RWPE2 (cell line): Measurements from ENCODE around the gene ARID3B.
A peak's percentile ranks its signal among the peaks of the same experiment; 100 is the strongest.

Source experiments
- ATAC-seq: fragments of 200-7000 bp; cut with Tn5 transposase; 3 replicates; pipeline ENCODE4 v1.9.1; 2021; ENCODE audit warnings: low read depth
- DNase-seq: peaks from one replicate; pipeline ENCODE4 v3.0.0-alpha.2; 2020; ENCODE audit warnings: low spot score
- H3K27ac ChIP-seq: fragments of 450-650 bp; 2 replicates; pipeline ENCODE4 v1.5.1; 2017; ENCODE audit warnings: mild to moderate bottlenecking; ENCODE audit not compliant: poor library complexity, severe bottlenecking
- H3K27me3 ChIP-seq: fragments of 250-450 bp; sonication (Bioruptor Pico); 2 replicates; pipeline ENCODE4 v1.5.1; 2021; ENCODE audit warnings: mild to moderate bottlenecking, moderate library complexity; ENCODE audit not compliant: insufficient read depth, poor library complexity, severe bottlenecking
- H3K36me3 ChIP-seq: fragments of 250-450 bp; sonication (Bioruptor Pico); 2 replicates; pipeline ENCODE4 v1.5.1; 2020; ENCODE audit warnings: low read depth, mild to moderate bottlenecking, moderate library complexity
- H3K4me1 ChIP-seq: fragments of 250-450 bp; sonication (Bioruptor Pico); 2 replicates; pipeline ENCODE4 v1.5.1; 2021; ENCODE audit warnings: mild to moderate bottlenecking, moderate library complexity; ENCODE audit not compliant: insufficient read depth, poor library complexity, severe bottlenecking
- H3K4me3 ChIP-seq: fragments of 250-450 bp; sonication (Bioruptor Pico); 2 replicates; pipeline ENCODE4 v1.5.1; 2021; ENCODE audit warnings: mild to moderate bottlenecking, moderate library complexity; ENCODE audit not compliant: severe bottlenecking
- H3K9me3 ChIP-seq: fragments of 250-450 bp; sonication (Bioruptor Pico); 2 replicates; pipeline ENCODE4 v1.5.1; 2021; ENCODE audit warnings: mild to moderate bottlenecking, moderate library complexity; ENCODE audit not compliant: severe bottlenecking
- TF ChIP-seq, protein P1 (sequence below): fragments of 450-650 bp; IDR thresholded peaks from one replicate; pipeline ENCODE4 v1.5.1; 2017; ENCODE audit warnings: mild to moderate bottlenecking, moderate library complexity; ENCODE audit not compliant: poor library complexity, severe bottlenecking

ARID3B gene

DNA sequence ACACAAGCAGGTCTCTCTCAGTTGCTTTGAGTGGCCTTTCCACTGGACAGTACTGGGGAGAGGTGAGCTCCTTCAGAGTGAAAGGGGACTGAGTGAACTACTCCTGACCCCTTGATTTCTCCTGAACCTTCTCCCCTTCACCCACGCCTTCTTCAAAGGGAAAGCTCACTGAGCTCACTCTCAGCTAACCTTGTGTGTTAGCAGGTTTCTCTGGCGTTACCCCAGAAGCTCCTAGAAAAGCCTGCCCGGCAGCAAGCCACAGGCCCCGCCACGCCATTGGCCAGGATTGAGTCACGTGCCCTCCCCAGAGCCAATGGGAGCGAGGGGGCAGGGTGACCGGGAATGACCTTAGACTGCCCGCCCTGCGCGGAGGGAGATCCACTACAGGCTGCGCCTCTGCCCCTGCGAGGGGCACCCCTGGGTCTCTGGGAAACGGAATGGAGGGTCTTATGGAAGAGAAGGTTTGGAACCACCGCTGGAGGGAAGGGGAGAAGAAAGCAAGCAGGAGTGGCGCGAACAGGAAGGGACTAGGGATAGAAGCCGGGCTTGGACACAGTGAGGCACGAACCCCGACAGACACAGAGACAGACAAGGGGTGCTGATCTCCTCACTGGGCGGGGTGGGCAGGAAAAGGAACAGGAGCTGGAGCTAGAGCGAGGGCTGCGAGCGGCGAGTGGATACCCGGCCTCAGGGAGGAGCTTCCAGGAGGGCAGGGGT, 57.3 kb downstream of the ARID3B start:
- TF ChIP-seq, protein P1, sequence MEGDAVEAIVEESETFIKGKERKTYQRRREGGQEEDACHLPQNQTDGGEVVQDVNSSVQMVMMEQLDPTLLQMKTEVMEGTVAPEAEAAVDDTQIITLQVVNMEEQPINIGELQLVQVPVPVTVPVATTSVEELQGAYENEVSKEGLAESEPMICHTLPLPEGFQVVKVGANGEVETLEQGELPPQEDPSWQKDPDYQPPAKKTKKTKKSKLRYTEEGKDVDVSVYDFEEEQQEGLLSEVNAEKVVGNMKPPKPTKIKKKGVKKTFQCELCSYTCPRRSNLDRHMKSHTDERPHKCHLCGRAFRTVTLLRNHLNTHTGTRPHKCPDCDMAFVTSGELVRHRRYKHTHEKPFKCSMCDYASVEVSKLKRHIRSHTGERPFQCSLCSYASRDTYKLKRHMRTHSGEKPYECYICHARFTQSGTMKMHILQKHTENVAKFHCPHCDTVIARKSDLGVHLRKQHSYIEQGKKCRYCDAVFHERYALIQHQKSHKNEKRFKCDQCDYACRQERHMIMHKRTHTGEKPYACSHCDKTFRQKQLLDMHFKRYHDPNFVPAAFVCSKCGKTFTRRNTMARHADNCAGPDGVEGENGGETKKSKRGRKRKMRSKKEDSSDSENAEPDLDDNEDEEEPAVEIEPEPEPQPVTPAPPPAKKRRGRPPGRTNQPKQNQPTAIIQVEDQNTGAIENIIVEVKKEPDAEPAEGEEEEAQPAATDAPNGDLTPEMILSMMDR: no peak
- DNase-seq: peak; percentile 97
- Histone ChIP-seq H3K27me3 (no peaks in the 10 kb centered on the region), H3K36me3 (peaks cover 15% of the 10 kb centered on the region; the same call in 1 of the 2 replicates), H3K27ac (peak overlapping the region; percentile 64), H3K4me3 (peak overlapping the region; percentile 43), H3K9me3 (no peaks in the 10 kb centered on the region), H3K4me1 (peaks cover 9% of the 10 kb centered on the region)
- ATAC-seq: peak; percentile 94

DNA sequence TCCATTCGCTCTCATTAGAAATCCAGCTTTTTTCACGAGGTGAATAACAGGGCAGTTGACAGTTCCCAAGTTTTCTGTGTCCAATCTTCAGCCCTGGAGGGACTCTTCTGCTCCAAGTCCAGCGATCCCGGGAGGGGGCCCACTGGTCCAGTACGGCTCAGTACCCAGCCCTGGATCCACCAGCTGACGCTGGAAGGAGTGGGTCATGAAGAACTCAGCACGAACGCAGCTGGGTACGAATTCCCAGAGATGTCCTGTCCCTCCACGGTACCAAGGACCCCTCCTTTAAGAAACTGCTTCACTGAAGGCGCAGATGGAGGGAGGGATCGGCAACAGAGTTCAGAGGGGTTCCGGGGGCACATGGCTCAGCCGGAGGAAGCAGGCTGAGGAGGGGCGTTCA, 58.1 kb downstream of the ARID3B start:
- no peaks in the 10 kb centered on the region for H3K9me3 ChIP-seq
- H3K4me1 ChIP-seq: peaks cover 9% of the 10 kb centered on the region
- TF ChIP-seq, protein P1: no peak
- H3K27ac ChIP-seq: peak overlapping the region; percentile 64
- DNase-seq: no peak
- H3K36me3 ChIP-seq: peaks cover 10% of the 10 kb centered on the region; the same call in 1 of the 2 replicates
- ATAC-seq: no peak
- no peaks in the 10 kb centered on the region for H3K27me3 ChIP-seq
- H3K4me3 ChIP-seq: peak overlapping the region; percentile 43

DNA sequence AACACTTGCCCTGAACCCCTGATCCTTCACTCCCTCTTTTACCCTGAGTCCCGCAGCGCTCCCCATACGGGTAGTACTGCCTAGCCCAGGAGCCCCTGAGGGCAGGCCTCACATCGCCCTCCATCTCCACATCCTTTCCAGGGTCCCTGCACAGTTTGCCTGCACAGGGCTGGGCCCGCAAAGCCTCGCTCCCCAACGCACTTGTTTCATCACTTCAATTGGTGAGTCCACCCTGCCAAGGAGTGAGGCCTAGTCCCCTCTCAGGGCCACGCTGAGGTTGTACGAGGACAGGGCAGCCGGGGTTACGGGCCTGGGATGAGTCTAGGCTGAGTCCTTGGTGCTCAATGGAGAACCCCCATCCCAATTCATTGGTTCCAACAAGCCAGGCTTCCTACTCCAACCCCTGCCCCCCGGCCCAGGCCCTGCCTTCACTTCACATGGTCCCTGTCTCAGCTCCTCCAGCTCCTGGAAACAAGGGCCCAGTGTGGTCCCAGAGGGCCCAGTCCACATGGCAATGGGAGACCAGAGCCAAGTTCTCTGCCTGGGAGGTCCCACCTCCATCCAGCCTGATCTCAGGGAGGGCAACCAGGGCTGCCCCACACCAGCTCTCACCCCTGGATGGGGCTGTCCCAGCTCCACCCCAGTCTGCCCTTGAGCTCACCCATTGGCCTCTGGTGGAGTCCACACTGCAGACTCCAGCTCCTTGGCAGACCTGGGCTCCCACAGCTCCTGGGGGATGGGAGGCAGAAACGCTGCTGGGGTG, 62.2 kb downstream of the ARID3B start:
- peak; percentile 80 for DNase-seq
- H3K36me3 ChIP-seq: no peaks in the 10 kb centered on the region
- H3K4me3 ChIP-seq: no peak overlapping the region
- H3K4me1 ChIP-seq: peaks cover 5% of the 10 kb centered on the region
- TF ChIP-seq, protein P1: no peak
- no peak; the same call in 2 of the 3 replicates for ATAC-seq
- no peak overlapping the region for H3K27ac ChIP-seq
- H3K27me3 ChIP-seq: no peaks in the 10 kb centered on the region
- no peaks in the 10 kb centered on the region for H3K9me3 ChIP-seq

DNA sequence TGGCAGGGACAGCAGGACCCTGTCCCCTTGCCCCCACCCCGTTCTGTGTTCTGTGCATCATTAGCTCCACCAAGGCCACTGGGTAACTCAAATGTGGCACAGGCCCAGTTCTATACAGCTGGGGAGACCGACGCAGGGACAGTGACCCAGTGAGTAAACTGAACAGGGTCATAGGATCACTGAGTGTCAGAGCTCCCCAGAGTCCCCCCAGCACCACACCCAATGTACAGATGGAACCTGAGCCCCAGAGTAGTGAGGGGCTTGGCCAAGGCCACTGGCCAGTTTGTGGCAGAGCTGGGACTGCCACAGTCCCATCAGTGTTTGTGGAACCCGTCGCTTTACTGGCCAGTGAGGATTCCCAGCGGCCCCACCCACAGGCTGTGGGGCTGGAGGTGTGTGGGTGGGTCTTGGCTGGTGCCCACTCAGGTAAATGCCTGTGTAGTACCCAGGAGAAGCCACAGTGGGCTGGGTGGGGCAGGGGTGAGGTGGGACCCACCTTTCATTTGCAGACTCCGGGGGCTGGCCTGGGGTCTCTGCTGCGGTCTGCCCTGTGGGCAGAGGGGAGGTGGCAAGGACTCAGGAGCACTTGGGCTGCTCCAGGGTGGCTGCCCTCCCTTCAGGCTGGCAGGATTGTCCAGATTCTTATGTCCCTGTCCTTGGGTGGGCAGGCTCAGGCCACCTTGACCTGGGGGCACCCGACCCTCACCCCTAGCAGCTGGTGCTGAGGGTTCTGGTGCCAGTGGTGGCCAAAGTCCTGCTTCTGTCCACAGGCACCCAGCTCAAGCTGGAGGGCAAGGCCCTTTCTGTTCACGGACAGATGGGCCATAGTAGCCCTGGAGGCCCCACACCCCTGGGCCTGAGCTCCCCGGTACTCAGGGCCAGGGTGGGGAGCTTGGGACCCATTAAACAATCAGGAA, 63.0 kb downstream of the ARID3B start:
- H3K27me3 ChIP-seq: no peaks in the 10 kb centered on the region
- TF ChIP-seq, protein P1: no peak
- no peak overlapping the region for H3K4me3 ChIP-seq
- no peak overlapping the region for H3K27ac ChIP-seq
- peaks cover 3% of the 10 kb centered on the region for H3K4me1 ChIP-seq
- ATAC-seq (no peak), DNase-seq (peak; percentile 66)
- no peaks in the 10 kb centered on the region for H3K36me3 ChIP-seq
- H3K9me3 ChIP-seq: no peaks in the 10 kb centered on the region
